ENCODE data around the gene ANKRD63.

ANKRD63 gene

GRCh38 chr15:40245666-40246450 lies 37.0 kb downstream of the ANKRD63 start:
- no peaks in the 10 kb centered on the region for H3F3A ChIP-seq (ENCODE audit: insufficient read depth, low read length)
- no peaks in the 10 kb centered on the region; the same call in none of the 2 replicates for H3K27me3 ChIP-seq (ENCODE audit: insufficient read depth, low read length)
- H3K36me3 ChIP-seq (ENCODE audit: insufficient read depth, low read length) = no peaks in the 10 kb centered on the region
- no peak overlapping the region for H3K9ac ChIP-seq (ENCODE audit: low read length)
- H3K4me3 ChIP-seq (ENCODE audit: low read depth, low read length, poor library complexity, severe bottlenecking) = no peak overlapping the region
- no peaks in the 10 kb centered on the region for H3K9me2 ChIP-seq (ENCODE audit: low read depth, low read length)
- no peak overlapping the region for H2AFZ ChIP-seq (ENCODE audit: low read length)
- no peaks in the 10 kb centered on the region for H3K79me2 ChIP-seq (ENCODE audit: insufficient read depth, low read length)
- H3K4me1 ChIP-seq (ENCODE audit: insufficient read depth, low read length, severe bottlenecking) = no peaks in the 10 kb centered on the region
- no peak overlapping the region for H3K27ac ChIP-seq (ENCODE audit: low read depth, low read length, poor library complexity, severe bottlenecking)
- H3K4me2 ChIP-seq (ENCODE audit: low read length) = no peak overlapping the region
- no peaks in the 10 kb centered on the region for H4K20me1 ChIP-seq (ENCODE audit: insufficient read depth, low read length)
- no peaks in the 10 kb centered on the region for H3K9me3 ChIP-seq (ENCODE audit: low read length)
- TF ChIP-seq EZH2 (IDR thresholded peaks at IDR 0.05; ENCODE audit: borderline replicate concordance, low read length) (no peak), CTCF (IDR thresholded peaks at IDR 0.05; ENCODE audit: low read length) (no peak)

GRCh38 chr15:40244961-40245523 lies 37.8 kb downstream of the ANKRD63 start:
- no peak overlapping the region for H3K4me3 ChIP-seq (ENCODE audit: low read depth, low read length, poor library complexity, severe bottlenecking)
- no peaks in the 10 kb centered on the region; the same call in 1 of the 2 replicates for H3K27me3 ChIP-seq (ENCODE audit: insufficient read depth, low read length)
- H4K20me1 ChIP-seq (ENCODE audit: insufficient read depth, low read length) = no peaks in the 10 kb centered on the region
- no peaks in the 10 kb centered on the region for H3F3A ChIP-seq (ENCODE audit: insufficient read depth, low read length)
- H3K27ac ChIP-seq (ENCODE audit: low read depth, low read length, poor library complexity, severe bottlenecking) = no peak overlapping the region
- H3K4me2 ChIP-seq (ENCODE audit: low read length) = no peak overlapping the region
- no peaks in the 10 kb centered on the region for H3K79me2 ChIP-seq (ENCODE audit: insufficient read depth, low read length)
- no peak overlapping the region for H3K9ac ChIP-seq (ENCODE audit: low read length)
- H3K9me3 ChIP-seq (ENCODE audit: low read length) = no peaks in the 10 kb centered on the region
- no peak overlapping the region for H2AFZ ChIP-seq (ENCODE audit: low read length)
- H3K36me3 ChIP-seq (ENCODE audit: insufficient read depth, low read length) = no peaks in the 10 kb centered on the region
- no peaks in the 10 kb centered on the region for H3K4me1 ChIP-seq (ENCODE audit: insufficient read depth, low read length, severe bottlenecking)
- no peak for TF ChIP-seq EZH2 (IDR thresholded peaks at IDR 0.05; ENCODE audit: borderline replicate concordance, low read length)
- no peak for TF ChIP-seq CTCF (IDR thresholded peaks at IDR 0.05; ENCODE audit: low read length)
- H3K9me2 ChIP-seq (ENCODE audit: low read depth, low read length) = no peaks in the 10 kb centered on the region

DNA sequence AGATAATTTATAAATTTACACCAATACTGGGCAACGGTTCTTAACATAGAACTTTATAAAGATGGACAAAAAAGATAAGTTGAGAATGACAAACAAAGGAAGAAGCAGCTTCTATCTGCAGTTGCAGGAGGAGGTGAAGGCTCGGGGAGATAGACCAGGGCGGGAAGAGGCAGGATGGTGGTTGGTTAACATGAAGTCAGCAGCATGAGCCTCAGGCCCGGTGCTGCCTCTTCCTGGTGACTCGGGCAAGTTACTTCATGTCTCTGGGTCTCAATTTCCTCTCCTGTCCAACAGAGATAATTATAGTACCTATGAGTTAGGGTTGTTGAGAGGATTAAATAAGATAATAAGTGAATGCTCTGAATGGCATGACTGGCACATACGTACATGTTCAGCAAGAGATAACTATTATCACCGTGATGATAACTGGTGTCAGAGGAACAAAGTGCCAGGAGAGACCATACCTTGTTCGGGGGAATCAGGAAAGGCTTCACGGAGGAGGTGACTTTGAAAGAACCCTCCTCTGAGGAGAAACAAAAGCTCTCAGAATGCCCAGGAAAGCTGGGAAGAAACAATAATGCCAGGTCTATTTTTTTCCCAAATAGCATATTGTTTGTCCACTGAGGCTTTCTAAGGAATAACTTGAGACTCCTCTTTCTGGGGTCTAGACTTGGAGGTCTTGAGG lies 39.6 kb downstream of the ANKRD63 start:
- Histone ChIP-seq H3K27me3 (ENCODE audit: insufficient read depth, low read length) (no peaks in the 10 kb centered on the region; the same call in 1 of the 2 replicates), H3F3A (ENCODE audit: insufficient read depth, low read length) (no peaks in the 10 kb centered on the region), H3K4me1 (ENCODE audit: insufficient read depth, low read length, severe bottlenecking) (peaks cover 12% of the 10 kb centered on the region), H3K36me3 (ENCODE audit: insufficient read depth, low read length) (no peaks in the 10 kb centered on the region), H3K4me2 (ENCODE audit: low read length) (no peak overlapping the region), H3K27ac (ENCODE audit: low read depth, low read length, poor library complexity, severe bottlenecking) (no peak overlapping the region), H4K20me1 (ENCODE audit: insufficient read depth, low read length) (no peaks in the 10 kb centered on the region), H3K79me2 (ENCODE audit: insufficient read depth, low read length) (no peaks in the 10 kb centered on the region), H3K9ac (ENCODE audit: low read length) (no peak overlapping the region), H3K9me3 (ENCODE audit: low read length) (no peaks in the 10 kb centered on the region), H2AFZ (ENCODE audit: low read length) (no peak overlapping the region), H3K9me2 (ENCODE audit: low read depth, low read length) (no peaks in the 10 kb centered on the region), H3K4me3 (ENCODE audit: low read depth, low read length, poor library complexity, severe bottlenecking) (no peak overlapping the region)
- TF ChIP-seq CTCF (IDR thresholded peaks at IDR 0.05; ENCODE audit: low read length) (no peak), EZH2 (IDR thresholded peaks at IDR 0.05; ENCODE audit: borderline replicate concordance, low read length) (no peak)
